ENCODE data around the gene FEZ2.

FEZ2 gene

GRCh38 chr2:36525245-36525644, 72.7 kb downstream of the FEZ2 start:
- DNase-seq (ENCODE audit: low read depth) = no peak
- H3K4me3 ChIP-seq (ENCODE audit: control insufficient read depth, low read depth, low read length) = no peak overlapping the region
- TF ChIP-seq, protein P1, sequence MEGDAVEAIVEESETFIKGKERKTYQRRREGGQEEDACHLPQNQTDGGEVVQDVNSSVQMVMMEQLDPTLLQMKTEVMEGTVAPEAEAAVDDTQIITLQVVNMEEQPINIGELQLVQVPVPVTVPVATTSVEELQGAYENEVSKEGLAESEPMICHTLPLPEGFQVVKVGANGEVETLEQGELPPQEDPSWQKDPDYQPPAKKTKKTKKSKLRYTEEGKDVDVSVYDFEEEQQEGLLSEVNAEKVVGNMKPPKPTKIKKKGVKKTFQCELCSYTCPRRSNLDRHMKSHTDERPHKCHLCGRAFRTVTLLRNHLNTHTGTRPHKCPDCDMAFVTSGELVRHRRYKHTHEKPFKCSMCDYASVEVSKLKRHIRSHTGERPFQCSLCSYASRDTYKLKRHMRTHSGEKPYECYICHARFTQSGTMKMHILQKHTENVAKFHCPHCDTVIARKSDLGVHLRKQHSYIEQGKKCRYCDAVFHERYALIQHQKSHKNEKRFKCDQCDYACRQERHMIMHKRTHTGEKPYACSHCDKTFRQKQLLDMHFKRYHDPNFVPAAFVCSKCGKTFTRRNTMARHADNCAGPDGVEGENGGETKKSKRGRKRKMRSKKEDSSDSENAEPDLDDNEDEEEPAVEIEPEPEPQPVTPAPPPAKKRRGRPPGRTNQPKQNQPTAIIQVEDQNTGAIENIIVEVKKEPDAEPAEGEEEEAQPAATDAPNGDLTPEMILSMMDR (IDR thresholded peaks at IDR 0.05; ENCODE audit: control insufficient read depth, insufficient read depth, low read depth, low read length, missing control alignments) = no peak

- no peak for DNase-seq (ENCODE audit: low read depth)
- TF ChIP-seq, protein P1 (IDR thresholded peaks at IDR 0.05; ENCODE audit: control insufficient read depth, insufficient read depth, low read depth, low read length, missing control alignments) = no peak
Observed at GRCh38 chr2:36523153-36523552, 74.8 kb downstream of the FEZ2 start.

DNA sequence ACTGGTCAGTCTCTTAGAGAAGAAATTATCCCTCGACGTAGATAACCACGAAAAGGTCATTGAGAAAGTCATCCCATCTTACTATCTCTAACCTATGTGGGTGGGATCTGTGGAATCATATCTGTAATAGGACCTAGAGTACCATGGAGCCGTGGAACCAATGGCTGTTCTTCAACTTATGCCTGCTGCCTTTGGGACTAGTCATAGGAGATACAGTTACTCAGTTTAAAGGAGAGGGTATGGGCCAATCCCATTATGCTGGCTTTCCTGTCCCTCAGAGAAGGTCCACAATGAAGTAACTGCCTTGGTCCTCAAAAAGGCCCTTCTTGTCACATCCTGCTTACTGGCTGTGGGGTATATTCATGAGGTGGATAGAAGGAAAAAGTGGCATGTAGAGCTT, 77.5 kb downstream of the FEZ2 start:
- no peak overlapping the region for H3K4me3 ChIP-seq (ENCODE audit: control insufficient read depth, low read depth, low read length)
- TF ChIP-seq, protein P1 (IDR thresholded peaks at IDR 0.05; ENCODE audit: control insufficient read depth, insufficient read depth, low read depth, low read length, missing control alignments) = no peak
- no peak for DNase-seq (ENCODE audit: low read depth)

More at GRCh38 chr2:36523153-36523552, 74.8 kb downstream of the FEZ2 start:
- H3K4me3 ChIP-seq (ENCODE audit: control insufficient read depth, low read depth, low read length) = no peak overlapping the region

DNA sequence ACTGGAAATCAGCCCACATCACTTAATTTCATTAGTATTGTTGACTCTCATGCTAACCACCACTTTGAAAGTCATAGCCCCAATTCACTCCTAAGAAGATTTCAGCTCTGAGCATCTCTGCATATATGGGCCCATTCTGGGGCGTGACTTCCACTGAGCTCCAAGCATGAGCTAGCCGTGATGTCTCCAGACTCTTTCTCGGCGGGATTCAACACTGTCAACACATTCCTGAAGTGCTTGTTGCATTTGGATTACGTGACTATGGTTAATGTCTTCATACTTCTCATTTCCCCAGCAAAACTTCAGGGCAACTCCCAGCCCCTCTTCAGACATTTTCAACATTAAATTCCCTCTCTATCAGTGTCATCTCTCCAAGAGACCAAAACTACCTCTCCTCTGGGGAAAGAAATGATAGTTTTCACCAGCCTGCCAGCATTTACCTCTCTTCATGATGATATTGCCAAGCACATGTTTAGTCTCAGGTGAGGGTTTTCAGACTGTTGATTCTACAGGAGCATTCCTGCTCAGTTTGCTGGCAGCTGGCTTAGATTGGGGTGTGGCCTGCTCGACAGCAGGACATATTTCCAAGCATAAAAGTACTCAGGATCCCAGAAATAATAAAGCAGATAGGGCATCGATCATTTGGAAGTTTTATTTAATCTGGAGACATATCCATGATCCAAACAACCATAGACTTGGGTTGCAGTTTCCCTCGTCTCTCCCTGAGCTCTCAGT, 81.7 kb downstream of the FEZ2 start:
- no peak for DNase-seq (ENCODE audit: low read depth)

DNA sequence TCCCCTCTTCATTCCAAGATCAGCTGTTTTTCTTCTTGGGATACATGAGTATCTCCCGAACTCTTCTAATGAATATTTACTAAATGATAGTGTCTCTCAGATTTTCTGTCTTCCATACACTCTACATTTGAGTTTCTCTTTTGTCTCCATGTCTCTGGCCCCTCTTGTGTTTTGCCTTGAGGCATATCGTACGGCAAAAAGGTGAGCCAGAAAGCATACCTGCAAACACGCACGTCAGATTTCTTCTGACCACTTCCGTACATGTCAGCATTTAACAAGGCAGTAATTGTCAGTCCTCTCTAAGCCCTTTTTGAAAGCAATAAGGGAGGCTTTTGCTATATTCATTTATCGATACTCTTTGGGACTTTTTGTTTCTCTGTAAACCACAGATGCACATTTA, 82.4 kb downstream of the FEZ2 start:
- DNase-seq (ENCODE audit: low read depth) = no peak
- no peak overlapping the region for H3K4me3 ChIP-seq (ENCODE audit: control insufficient read depth, low read depth, low read length)

More for the DNA sequence above, 81.7 kb downstream of the FEZ2 start:
- TF ChIP-seq, protein P1 (IDR thresholded peaks at IDR 0.05; ENCODE audit: control insufficient read depth, insufficient read depth, low read depth, low read length, missing control alignments) = no peak
- H3K4me3 ChIP-seq (ENCODE audit: control insufficient read depth, low read depth, low read length) = no peak overlapping the region

GRCh38 chr2:36513661-36514060, 84.3 kb downstream of the FEZ2 start:
- TF ChIP-seq, protein P1 (IDR thresholded peaks at IDR 0.05; ENCODE audit: control insufficient read depth, insufficient read depth, low read depth, low read length, missing control alignments) = no peak
- no peak for DNase-seq (ENCODE audit: low read depth)

More for the DNA sequence above, 82.4 kb downstream of the FEZ2 start:
- TF ChIP-seq, protein P1 (IDR thresholded peaks at IDR 0.05; ENCODE audit: control insufficient read depth, insufficient read depth, low read depth, low read length, missing control alignments) = no peak

More at GRCh38 chr2:36513661-36514060, 84.3 kb downstream of the FEZ2 start:
- H3K4me3 ChIP-seq (ENCODE audit: control insufficient read depth, low read depth, low read length) = no peak overlapping the region

Data from AG09309 (cell line).